GM19099 (cell line): Measurements from ENCODE around the gene PI16.

Experiments used
- POLR2A ChIP-seq: IDR thresholded peaks from 3 replicates; pipeline ENCODE4 v1.6.1; 2011; ENCODE audit warnings: low read depth; ENCODE audit not compliant: insufficient read length; ENCODE audit errors: extremely low read depth

PI16 gene

DNA sequence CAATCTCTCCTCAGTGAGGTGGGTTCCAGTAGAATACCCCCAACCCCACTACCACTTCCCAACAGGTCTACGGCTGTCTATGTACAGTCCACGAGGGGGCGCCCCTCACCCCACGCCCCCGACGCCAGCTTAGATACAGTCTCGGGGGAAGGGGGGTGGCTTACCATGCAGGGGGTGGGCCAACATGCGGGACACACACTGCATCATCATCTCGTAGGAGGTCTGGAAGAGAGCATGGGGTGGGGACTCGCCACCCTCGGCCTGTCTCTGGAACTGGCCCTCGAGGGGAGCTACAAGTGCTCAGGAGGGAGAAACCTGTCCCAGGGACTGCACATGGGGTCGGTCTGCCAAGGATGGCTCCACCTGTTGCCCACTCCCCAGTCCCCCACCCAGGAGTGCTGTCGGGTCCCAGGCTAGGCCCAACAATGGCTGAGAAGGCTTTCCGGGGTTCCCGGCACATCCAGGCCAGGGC is 23.0 kb downstream of the PI16 start:
- no peak for TF ChIP-seq POLR2A

DNA sequence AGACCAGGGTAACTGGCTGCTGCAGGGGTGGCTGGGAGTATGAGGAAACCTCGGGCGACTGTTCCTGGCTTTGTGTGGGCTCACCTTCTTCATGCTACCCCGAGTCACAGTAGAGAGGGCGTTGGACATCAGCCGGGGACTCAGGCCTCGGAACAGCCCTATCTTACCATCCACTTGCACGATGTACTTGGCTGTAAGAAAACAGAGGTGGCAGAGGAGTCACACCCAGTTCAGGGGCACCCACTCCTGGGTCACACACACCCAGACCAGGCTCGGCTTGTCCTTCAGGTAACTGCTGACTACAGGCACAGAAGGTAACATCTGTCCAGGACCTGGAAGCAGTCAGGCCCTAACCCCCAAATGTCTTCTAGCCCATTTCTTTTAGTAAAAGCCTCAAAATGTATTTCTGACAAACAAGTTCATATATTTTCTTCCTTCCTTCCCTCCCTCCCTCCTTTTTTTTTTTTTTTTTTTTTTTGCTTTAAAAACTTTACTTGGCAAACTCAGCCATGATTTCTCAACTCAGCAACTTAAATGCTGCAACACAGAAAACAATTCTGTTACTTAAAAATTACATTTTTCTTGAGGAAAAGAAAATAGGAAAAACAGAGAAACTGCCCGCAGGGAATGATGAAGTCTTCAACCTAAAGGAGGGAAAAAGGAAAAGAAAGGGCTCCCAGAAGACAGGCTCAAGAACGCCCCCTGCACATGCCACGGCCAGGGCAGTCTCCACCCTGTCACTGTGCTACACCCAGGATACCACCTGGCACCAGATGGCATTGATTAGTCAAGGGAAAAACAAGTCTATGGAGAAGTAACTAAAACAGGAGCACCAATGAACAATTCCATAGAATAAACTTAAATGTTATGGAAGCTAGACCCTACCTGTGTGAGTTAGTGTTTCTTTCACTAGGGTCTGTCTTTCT is 24.1 kb downstream of the PI16 start:
- TF ChIP-seq POLR2A, result no peak

DNA sequence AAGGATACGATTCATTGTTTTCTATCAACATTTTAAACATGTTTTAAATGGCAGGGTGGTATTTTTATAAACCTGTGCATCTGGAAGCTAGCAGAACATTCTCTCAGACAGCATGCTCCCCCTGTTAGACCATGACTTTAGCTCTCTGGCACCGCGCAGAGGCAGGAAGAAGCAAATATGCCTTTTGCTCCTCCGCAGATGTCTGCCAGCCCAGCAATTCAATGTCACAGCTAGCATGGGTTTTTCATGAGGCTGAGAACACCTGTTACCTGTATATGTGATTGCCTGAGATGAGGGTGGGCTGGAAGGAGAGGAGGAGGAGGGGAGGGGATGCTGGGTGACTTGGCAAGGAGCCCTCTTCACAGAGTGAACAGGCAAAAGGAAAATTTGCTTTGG is 24.8 kb downstream of the PI16 start:
- no peak for TF ChIP-seq POLR2A

DNA sequence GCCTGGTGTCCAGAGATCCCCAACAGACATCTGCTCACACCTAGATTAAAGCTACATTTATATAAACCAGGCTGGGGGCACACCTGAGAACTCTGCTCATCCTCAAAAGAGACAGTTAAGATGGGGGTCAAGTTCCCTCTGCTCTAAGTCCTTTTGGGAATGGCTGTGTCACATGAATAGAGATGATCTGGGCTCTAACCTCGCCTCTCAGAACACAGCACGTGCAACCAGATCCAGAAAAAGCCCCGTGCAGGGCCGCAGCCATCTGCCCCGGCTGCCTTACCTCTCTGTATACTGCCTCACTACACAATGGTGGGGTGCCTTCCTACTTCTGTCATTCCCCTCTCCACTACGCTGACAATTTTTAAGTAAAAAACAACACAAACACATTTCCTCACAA is 25.6 kb downstream of the PI16 start:
- TF ChIP-seq POLR2A, result no peak

DNA sequence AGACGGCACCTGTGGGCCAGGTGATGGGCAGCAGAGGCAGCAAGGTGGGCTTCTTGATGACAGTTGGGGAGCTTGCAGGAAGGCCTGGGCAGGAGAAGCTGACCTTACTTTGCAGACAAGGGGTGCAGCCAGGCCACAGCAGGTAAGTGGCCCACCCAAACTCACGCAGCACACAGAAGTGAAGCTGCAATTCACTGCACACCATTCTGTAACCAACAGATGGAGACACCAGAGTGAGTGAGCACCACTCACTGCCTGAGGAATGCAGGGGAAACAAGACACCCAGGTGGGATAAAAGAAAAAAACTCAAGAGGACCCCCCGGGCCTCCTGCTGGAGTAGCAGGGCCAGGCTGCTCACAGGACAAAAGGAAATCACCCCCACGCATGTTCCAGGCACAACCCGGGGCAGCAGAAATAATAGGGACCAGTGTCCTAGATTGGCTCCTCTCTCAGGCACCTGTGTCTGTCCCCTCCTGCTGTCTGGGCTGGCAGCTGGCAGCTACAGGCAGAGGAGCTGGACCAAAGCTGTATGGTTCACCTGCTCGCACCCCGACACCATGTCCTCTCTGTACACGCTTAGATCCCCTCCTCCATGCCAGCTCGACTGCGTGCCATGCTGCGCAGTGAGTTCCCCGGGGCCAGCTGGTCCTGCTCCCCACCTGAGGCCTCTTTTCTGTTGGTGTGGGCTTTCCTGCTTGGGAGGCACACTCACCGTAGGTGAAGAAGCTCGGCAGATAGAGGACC is 26.5 kb downstream of the PI16 start:
- TF ChIP-seq POLR2A, result no peak

DNA sequence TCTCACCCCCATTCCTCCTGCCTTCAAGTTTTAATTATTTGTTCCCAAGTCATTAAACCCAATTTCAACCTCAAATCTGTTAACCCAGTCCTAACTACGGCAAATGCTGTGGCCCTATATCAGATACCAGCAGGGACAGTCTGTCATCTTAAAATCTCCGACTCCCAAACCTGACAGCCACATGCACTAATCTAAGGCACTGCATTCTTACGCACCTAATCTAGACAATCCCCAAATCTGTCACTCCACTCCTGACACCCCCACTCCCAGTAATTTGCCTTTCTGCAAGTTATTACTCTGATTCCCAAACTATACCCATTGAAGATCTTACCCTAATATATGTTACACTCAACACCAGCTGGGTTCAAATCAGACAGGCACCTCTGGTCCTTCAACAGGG is 29.0 kb downstream of the PI16 start:
- TF ChIP-seq POLR2A, result no peak

DNA sequence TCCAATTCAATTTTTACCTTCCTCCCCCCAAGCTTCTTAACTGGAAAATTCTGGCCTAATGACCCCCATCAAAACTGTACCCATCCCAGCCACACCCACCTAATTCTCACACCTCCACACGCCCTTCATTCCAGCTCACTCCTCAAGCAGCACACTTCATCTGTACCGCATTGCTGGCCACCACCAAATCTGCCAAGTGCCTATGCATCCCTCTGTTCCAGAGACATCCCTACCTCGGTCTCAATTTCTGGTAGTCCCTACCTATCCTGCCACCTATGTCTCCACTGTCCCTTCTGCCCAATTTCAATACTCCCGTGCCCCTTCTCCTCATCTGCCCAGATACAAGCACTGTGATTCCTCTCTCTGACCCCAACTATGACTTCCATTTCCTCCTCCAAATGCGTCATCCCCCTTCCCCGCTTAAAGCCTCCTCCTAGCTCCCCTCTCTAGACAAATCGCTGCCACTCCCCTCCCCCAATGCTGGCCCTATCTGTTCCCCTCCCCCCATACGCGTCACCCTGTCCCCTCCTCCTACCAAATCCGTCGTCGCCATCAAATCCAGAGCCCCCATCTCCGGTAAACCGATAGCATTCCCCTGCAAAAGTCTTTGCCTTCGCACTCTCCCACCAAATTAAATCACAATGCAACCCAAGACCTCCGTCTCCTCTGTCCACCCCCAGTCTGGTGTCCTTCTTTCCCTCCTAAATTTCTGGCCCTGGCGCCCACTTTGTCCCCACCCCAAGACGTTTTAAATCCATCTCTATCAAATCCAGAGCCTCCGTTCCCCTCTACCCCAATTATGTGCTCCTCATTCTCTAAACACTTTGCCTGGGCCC is 30.3 kb downstream of the PI16 start:
- TF ChIP-seq POLR2A, result no peak

DNA sequence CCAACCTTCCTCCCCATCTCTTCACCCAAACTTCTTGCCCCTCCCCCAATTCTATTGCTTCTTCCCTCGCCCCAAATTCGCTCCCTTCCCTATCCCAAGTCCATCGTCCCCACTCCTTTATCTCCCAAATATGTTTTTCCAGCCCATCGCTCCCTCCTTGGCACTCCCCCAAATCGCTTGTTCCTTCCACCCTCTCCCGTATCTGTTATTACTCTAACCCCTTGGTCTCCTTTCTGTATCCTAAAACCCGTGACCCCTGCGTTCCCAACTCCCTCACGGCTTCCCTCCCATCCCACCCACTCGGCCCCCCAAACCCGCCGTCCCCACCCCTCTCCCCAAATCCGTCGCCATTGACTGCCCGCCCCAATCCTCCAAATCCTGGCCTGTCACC is 30.9 kb downstream of the PI16 start:
- TF ChIP-seq POLR2A, result no peak

DNA sequence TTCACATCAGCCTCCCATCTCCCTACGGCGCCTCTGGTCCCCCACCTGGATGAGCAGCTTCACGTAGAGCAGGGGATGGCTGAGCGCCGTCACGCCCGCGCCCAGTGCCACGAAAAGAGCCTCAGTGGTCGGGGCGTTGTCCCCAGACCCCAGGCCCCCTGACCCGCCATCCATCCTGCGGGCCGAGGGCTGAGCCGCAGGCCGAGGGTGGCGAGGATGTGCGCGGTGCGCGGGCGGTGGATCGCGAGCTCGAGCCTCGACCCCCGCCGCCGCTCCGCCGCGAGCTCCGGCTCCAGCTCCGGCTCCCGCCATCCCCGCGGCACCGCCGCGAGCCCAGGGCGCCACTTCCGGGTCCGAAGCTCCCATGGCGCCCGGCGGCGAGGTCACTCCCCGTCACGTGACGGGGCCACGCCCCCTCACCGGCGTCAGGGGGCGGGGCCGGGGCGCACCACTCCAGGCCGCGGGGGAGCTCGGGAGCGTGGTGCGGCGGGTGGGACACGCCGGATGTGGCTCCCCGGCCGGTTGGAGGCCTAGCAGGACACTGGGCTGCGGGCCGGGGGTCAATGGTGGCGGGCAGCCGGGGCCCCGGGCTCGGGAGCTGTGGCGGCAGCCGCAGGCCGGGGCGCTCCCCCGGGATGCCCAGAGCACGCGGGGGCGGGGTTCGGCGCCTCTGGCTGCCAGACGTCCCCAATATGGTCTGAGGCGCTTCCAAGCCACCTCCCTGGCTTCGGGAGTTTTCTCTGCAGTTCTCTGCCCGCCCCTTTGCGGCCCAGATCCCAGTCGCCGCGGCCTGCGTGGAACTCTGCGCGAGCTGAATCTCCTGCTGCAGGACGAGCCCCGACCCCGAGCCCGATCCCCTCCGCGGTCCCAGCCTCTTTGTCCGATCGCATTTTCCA is 31.5 kb downstream of the PI16 start, which contains the start of gene MTCH1:
Gene MTCH1, minus strand, starts transcription at position 389 of the 896 bp plus-strand sequence. Its CDS starts 23 bp downstream, at position 366.
- TF ChIP-seq POLR2A, result peak; percentile 98

DNA sequence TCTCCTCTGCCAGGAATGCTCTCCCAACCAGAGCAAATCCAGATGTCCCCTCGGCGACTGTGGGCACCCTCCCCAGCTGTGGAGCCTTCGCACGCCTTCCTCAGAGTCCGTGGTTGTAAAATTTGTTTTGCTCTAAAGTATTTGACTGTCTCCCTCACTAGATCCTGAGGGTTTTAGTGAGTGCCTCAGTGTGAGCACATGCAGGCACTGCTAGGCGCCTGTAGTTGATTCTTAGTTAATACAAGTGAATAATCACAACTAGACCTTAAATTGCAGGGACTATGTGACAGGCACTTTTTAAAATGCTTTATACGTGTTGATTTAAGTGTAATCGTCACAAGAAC is 32.1 kb downstream of the PI16 start:
- no peak for TF ChIP-seq POLR2A

DNA sequence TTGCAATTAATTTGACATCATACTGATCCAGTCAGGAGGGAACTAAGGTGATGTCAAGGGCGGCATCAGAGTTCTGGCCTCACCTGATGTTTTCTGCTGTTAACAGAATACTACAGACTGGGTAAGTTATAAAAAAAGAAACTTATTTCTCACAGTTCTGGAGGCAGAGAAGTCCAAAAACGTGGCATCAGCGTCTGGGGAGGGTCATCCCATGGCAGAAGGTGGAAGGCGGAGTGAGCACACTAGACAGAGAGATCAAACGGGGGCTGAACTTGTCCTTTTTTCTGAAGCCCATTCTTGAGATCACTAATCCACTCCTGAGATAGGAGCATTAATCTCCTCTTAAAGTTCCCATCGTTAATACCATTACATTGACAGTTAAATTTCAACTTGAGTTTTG is 34.7 kb downstream of the PI16 start:
- no peak for TF ChIP-seq POLR2A

DNA sequence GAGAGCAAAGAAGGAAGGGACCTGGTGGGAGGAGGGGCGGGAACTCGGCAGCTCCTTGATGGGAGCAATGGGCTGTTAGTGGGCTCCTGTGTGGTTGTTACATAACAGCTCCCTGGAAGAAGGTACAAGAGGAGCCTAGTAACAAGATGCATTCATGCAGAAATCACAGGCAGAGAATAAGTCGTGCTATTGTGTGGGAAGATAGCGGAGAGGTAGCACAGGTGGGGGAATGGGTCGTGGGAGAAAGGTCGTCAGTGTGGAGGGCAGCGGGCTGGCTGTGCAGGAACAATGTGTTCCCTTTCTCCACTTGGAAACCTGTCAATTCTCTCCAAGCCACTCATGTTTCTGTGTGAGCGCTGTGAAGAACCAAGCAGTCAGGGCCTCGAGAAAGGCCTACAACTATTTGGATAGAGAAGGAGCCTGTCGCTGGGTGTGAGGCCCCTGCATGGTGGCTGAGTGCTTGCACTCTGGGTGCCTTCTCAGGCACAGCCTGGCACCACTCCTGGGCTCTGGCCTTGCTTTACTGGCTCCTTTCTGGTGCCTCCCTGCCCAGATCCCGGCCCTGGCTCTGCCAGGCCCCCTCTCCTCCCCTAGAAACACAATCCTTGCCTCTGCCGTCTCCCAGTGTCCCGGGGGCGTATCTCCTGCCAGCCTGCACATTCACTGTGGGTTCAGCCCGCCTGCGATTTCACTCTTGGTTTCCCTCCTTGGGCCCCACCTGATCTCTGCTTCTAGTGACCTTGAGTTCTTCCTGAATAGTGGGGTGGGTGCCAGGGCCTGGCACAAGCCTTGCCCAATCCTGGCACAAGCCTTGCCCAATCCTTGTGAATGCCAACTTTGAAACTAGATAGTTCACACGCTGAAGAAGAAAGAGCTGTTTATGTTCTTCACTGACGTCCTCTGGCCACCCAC is 43.5 kb downstream of the PI16 start:
- no peak for TF ChIP-seq POLR2A

DNA sequence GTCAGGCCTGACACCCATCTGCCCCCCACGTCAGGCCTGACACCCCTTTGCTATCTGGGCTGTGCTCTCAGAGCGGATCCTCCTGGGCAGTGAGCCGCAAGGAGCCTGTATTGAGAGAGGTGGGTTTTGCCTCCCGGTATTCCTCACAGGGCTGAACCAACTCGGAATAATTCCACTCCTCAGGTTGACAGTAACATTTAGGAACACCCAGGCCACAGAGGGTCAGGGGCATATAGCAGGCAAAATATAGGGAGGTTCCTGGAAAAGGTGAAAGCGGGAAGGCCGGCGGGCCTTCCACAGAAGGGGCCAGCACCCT is 44.1 kb downstream of the PI16 start:
- no peak for TF ChIP-seq POLR2A
